ENCODE results near the gene MYH11. TPM values are rescaled to one million over a fixed set of nuclear protein-coding genes. Genes with fewer than 3 reads are reported as not detected.
"Not testable (repeated sequence)": the region's sequence is repeated elsewhere in the genome, so short reads cannot be mapped to it uniquely, and the experiment has no call there.

Gene MYH11
- total RNA-seq, 2 experiments from 2014 or later = 0.06 TPM; not detected in 1

DNA sequence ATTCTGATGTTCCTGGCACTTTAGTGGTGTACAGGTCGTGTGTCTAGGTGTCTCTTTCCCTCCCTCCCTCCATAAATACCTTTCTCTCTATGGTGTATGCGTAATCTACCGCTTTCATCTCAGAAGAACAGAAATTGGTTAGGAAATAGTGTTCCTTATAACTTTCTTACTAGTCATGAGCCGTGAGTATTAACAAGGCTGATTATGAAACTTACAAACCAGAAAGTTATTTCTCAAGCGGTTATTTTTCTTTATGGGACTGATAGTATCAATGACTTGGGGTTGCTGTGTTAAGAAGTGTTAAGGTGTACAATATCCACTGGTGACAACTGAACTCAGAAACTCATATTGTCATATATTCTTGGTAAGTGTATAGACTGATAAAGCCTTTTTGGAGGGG, 13.2 kb upstream of the MYH11 start:
- Mint-ChIP-seq H3K4me1 (no peaks in the 10 kb centered on the region), H3K27ac (no peak overlapping the region), H3K4me3 (no peak overlapping the region), H3K36me3 (peaks cover 37% of the 10 kb centered on the region), H3K9me3 (ENCODE audit: low read depth) (no peaks in the 10 kb centered on the region), H3K27me3 (no peaks in the 10 kb centered on the region)
- DNase-seq = no peak
- CTCF ChIA-PET = no interaction called here
- no peak for ATAC-seq

GRCh38 chr16:15866451-15866850, 9.6 kb upstream of the MYH11 start:
- H3K36me3 Mint-ChIP-seq = peaks cover 28% of the 10 kb centered on the region
- H3K27ac Mint-ChIP-seq = no peak overlapping the region
- H3K4me3 Mint-ChIP-seq = no peak overlapping the region
- H3K4me1 Mint-ChIP-seq = no peaks in the 10 kb centered on the region
- ATAC-seq (no peak), DNase-seq (no peak)
- H3K27me3 Mint-ChIP-seq = peaks cover 6% of the 10 kb centered on the region
- no peaks in the 10 kb centered on the region for H3K9me3 Mint-ChIP-seq (ENCODE audit: low read depth)
- CTCF ChIA-PET = no interaction called here

- H3K4me1 Mint-ChIP-seq = no peaks in the 10 kb centered on the region
- H3K4me3 Mint-ChIP-seq = no peak overlapping the region
- H3K27me3 Mint-ChIP-seq = peaks cover 8% of the 10 kb centered on the region
- CTCF ChIA-PET = no interaction called here
- DNase-seq = no peak
- no peaks in the 10 kb centered on the region for H3K9me3 Mint-ChIP-seq (ENCODE audit: low read depth)
- peaks cover 28% of the 10 kb centered on the region for H3K36me3 Mint-ChIP-seq
- no peak for ATAC-seq
- H3K27ac Mint-ChIP-seq = no peak overlapping the region
Measured at GRCh38 chr16:15865742-15866141, 8.9 kb upstream of the MYH11 start.

- peaks cover 11% of the 10 kb centered on the region for H3K27me3 Mint-ChIP-seq
- H3K36me3 Mint-ChIP-seq = peaks cover 23% of the 10 kb centered on the region
- DNase-seq (no peak), ATAC-seq (no peak)
- CTCF ChIA-PET = no interaction called here
- no peak overlapping the region for H3K4me3 Mint-ChIP-seq
- no peaks in the 10 kb centered on the region for H3K4me1 Mint-ChIP-seq
- H3K27ac Mint-ChIP-seq = no peak overlapping the region
- H3K9me3 Mint-ChIP-seq (ENCODE audit: low read depth) = no peaks in the 10 kb centered on the region
Measured at GRCh38 chr16:15864939-15865338, 8.1 kb upstream of the MYH11 start.

DNA sequence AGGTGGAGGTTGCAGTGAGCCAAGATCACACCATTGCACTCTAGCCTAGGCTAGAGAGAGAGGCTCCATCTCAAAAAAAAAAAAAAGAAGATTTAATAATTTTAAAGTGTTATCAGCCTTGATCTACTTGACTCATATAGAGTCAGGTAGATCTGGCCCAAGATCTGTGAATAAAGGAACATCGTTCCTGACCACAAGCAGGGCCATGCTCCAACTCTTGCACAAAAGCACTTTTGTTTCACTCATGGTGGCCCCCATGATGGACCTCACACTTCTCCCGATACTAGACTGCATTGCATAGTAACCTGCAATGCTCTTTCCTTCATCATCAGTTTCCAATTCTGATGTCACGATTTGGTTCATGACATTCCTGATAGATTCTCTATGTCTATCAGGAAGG, 5.2 kb upstream of the MYH11 start:
- CTCF ChIA-PET = no interaction called here
- ATAC-seq (no peak), DNase-seq (no peak)
- peaks cover 13% of the 10 kb centered on the region for H3K36me3 Mint-ChIP-seq
- H3K4me3 Mint-ChIP-seq = no peak overlapping the region
- H3K27ac Mint-ChIP-seq = no peak overlapping the region
- peaks cover 31% of the 10 kb centered on the region for H3K27me3 Mint-ChIP-seq
- peaks cover 8% of the 10 kb centered on the region for H3K4me1 Mint-ChIP-seq
- no peaks in the 10 kb centered on the region for H3K9me3 Mint-ChIP-seq (ENCODE audit: low read depth)

DNA sequence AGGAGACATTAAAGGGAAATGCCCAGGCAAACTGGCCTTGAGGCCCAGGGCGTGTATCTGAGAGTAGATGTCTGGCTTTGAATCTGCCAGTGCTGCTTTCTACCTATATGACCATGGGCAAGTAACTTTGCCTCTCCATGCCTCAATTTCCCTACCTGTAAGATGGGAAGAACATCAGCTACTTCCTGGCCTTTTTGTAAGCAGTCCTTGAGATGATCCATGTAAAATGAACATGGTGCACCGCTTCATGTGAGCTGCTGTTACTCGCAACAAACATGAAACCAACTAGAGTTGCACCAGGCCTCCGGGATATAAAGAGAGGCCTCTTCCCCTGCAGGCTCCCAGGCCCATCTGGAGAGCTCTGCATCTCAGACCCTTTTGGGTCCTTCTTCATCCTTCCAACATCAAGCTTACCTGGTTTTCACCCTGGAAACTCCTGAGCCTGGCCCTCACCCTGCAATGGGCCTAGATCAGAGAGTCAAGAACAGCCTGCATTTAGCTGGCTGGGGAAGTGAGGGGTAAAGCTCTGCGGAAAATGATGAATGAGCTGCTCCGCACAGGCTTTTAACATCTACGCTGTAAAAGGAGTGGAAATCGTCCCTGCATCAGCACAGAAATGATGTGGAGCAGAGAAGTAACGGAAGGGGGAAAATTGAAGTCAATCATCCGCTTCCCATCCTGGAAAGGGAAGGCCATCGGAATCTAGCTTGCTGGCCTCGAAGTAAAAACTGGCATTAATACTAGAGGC, 2.3 kb upstream of the MYH11 start:
- Mint-ChIP-seq H3K4me3 (no peak overlapping the region), H3K9me3 (ENCODE audit: low read depth) (no peaks in the 10 kb centered on the region), H3K27ac (no peak overlapping the region), H3K36me3 (peaks cover 2% of the 10 kb centered on the region), H3K4me1 (peaks cover 8% of the 10 kb centered on the region), H3K27me3 (peaks cover 58% of the 10 kb centered on the region)
- ATAC-seq (no peak), DNase-seq (no peak)
- CTCF ChIA-PET = interaction anchor here (1.5 kb wide), 1 partner anchor 37 kb away, joined by 6 read pairs; no protein-coding TSS in a partner anchor

- Mint-ChIP-seq H3K27me3 (peaks cover 61% of the 10 kb centered on the region), H3K36me3 (peaks cover 2% of the 10 kb centered on the region), H3K9me3 (ENCODE audit: low read depth) (no peaks in the 10 kb centered on the region), H3K27ac (no peak overlapping the region), H3K4me1 (peaks cover 8% of the 10 kb centered on the region), H3K4me3 (peak overlapping the region; percentile 36)
- ATAC-seq = no peak
- DNase-seq = no peak
- CTCF ChIA-PET = no interaction called here
Measured at GRCh38 chr16:15857724-15858560, 1.1 kb upstream of the MYH11 start.

GRCh38 chr16:15856182-15856581, 646 bp downstream of the MYH11 start:
- Mint-ChIP-seq H3K9me3 (ENCODE audit: low read depth) (no peaks in the 10 kb centered on the region), H3K36me3 (peaks cover 2% of the 10 kb centered on the region), H3K27me3 (peaks cover 55% of the 10 kb centered on the region), H3K4me3 (no peak overlapping the region), H3K27ac (no peak overlapping the region), H3K4me1 (peaks cover 8% of the 10 kb centered on the region)
- DNase-seq (no peak), ATAC-seq (no peak)
- CTCF ChIA-PET = no interaction called here

DNA sequence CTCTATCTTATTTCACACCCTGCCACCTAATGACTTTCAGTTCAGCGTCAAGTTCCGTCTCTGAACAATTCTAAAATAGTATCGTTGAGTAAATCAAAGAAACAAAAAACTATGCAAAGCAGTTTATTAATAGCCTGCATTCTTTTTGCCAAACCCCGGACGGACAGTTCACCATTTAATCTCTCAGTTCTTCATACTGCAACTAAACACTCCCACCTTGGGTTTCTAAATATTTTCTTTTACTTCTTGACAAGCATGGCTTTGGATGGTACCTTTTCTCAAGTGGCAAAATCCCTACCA, 1.2 kb downstream of the MYH11 start:
- H3K27ac Mint-ChIP-seq = no peak overlapping the region
- CTCF ChIA-PET = no interaction called here
- peaks cover 8% of the 10 kb centered on the region for H3K4me1 Mint-ChIP-seq
- DNase-seq (no peak), ATAC-seq (no peak)
- peaks cover 52% of the 10 kb centered on the region for H3K27me3 Mint-ChIP-seq
- H3K4me3 Mint-ChIP-seq = no peak overlapping the region
- peaks cover 2% of the 10 kb centered on the region for H3K36me3 Mint-ChIP-seq
- no peaks in the 10 kb centered on the region for H3K9me3 Mint-ChIP-seq (ENCODE audit: low read depth)

DNA sequence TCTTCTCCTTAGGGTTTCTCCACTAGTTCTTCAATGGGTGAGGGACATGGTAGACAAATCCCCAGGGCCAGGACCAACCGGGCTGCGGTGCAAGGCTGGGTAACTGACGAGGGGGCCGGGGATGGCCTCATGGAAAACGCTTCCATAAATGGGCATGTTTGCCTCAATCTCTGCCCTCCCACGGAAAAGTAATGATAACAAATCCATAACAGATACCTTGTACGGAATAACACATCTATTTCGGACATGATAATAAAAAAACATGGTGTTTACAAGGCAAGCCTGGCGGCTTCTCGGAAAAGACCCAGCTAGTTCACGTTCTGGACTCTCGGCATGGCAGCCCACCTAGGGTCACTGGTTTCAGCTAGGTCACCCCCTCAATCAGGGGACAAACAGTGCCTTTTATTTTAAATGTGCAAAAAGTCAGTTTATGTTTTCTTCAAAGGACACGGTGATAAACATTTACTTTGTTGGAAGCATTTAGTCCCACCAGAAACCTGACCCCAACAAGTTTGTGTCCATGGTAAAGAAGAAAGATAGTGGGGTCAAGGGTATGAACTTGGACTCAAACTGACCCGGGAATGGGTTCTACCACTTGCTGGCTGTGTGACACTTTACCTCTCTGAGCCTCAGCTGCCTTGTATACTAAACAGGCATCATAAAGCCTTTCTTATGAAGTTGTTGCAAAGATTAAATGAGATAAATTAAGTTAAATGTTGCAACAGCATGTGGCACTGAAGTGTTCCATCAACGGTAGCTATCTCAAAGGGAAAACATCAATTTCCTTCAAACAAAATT, 1.7 kb downstream of the MYH11 start:
- Mint-ChIP-seq H3K27me3 (peaks cover 50% of the 10 kb centered on the region), H3K36me3 (peaks cover 2% of the 10 kb centered on the region), H3K27ac (no peak overlapping the region), H3K4me1 (peaks cover 8% of the 10 kb centered on the region), H3K9me3 (ENCODE audit: low read depth) (no peaks in the 10 kb centered on the region), H3K4me3 (no peak overlapping the region)
- CTCF ChIA-PET = interaction anchor here (0.6 kb wide), 2 partner anchors 86 to 864 kb away, joined by 3 to 4 read pairs; no protein-coding TSS in a partner anchor
- ATAC-seq (no peak), DNase-seq (no peak)

- Mint-ChIP-seq H3K27ac (no peak overlapping the region), H3K4me3 (no peak overlapping the region), H3K27me3 (peaks cover 45% of the 10 kb centered on the region), H3K36me3 (peaks cover 2% of the 10 kb centered on the region), H3K4me1 (peaks cover 8% of the 10 kb centered on the region), H3K9me3 (ENCODE audit: low read depth) (no peaks in the 10 kb centered on the region)
- DNase-seq = no peak
- ATAC-seq = no peak
- CTCF ChIA-PET = interaction anchor here (2.0 kb wide), 1 partner anchor 32 kb away, joined by 4 read pairs; no protein-coding TSS in a partner anchor
Measured at GRCh38 chr16:15854061-15854460, 2.8 kb downstream of the MYH11 start.

GRCh38 chr16:15853021-15853420, 3.8 kb downstream of the MYH11 start:
- Mint-ChIP-seq H3K4me3 (no peak overlapping the region), H3K27me3 (peaks cover 42% of the 10 kb centered on the region), H3K36me3 (peaks cover 2% of the 10 kb centered on the region), H3K27ac (no peak overlapping the region), H3K4me1 (peaks cover 8% of the 10 kb centered on the region), H3K9me3 (ENCODE audit: low read depth) (no peaks in the 10 kb centered on the region)
- CTCF ChIA-PET = interaction anchor here (2.0 kb wide), 1 partner anchor 31 kb away, joined by 4 read pairs; no protein-coding TSS in a partner anchor
- no peak for DNase-seq
- ATAC-seq = no peak

DNA sequence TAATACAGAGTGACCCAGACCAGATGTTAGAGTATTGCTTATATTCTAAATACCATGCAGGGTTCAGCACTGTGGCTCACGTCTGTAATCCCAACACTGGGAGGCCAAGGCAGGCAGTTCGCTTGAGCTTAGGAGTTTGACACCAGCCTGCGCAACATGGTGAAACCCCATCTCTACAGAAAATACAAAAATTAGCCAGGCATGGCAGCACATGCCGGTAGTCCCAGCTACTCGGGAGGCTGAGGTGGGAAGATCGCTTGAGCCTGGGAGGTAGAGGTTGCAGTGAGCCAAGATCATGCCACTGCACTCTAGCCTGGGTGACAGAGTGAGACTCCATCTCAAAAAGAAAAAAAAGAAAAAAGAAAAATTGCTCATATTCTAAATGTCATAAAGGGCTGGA, 6.3 kb downstream of the MYH11 start:
- H3K36me3 Mint-ChIP-seq; H3K4me1 Mint-ChIP-seq; DNase-seq; H3K27ac Mint-ChIP-seq; ATAC-seq; H3K9me3 Mint-ChIP-seq (ENCODE audit: low read depth); H3K4me3 Mint-ChIP-seq: not testable (repeated sequence)
- CTCF ChIA-PET = interaction anchor here (0.7 to 0.9 kb wide), 2 partner anchors 28 to 74 kb away, joined by 3 read pairs; no protein-coding TSS in a partner anchor
- peaks cover 24% of the 10 kb centered on the region for H3K27me3 Mint-ChIP-seq

Data from activated CD8-positive, alpha-beta memory T cell treated with anti-CD3 and anti-CD28 coated beads, Interleukin-2, amount 10 ng/mL, durations not matched to agents 7 days and 5 days (primary cell).